NCI-H1436 treated with DMSO at 0.1 percent for 48 hours (cell line): ENCODE measurements around the gene ITGA5.

Experiments used
- DNase-seq: peaks from one replicate; lab custom pipeline; 2025; lab: John Stamatoyannopoulos, UW

Gene ITGA5

GRCh38 chr12:54430471-54431069 lies 11.5 kb upstream of the ITGA5 start:
- no peak for DNase-seq

DNA sequence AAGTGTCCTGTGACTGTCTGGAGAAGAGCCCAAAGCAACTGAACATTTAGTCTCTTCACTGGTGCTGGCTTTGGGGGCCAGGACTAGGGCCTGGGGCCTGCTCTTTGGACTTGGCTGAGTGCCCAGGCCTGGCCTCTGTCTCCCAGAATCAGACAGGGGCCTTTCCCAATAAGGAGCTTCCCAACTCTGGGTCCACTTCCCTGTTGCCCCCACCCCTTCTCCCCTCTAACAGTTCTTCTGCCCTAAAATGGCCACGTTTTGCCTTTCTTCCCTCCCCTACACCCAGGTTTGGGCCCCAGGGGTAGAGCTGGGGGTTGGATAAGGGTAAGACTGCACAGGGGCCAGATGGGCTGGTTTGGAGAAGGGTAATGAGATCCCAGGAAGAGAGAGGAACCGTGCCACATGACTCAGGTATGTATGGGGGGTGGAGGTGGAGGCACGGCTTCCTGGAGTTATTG lies 10.0 kb upstream of the ITGA5 start:
- DNase-seq, result no peak

- DNase-seq, result no peak
Measured at GRCh38 chr12:54428050-54429013, 9.3 kb upstream of the ITGA5 start.

DNA sequence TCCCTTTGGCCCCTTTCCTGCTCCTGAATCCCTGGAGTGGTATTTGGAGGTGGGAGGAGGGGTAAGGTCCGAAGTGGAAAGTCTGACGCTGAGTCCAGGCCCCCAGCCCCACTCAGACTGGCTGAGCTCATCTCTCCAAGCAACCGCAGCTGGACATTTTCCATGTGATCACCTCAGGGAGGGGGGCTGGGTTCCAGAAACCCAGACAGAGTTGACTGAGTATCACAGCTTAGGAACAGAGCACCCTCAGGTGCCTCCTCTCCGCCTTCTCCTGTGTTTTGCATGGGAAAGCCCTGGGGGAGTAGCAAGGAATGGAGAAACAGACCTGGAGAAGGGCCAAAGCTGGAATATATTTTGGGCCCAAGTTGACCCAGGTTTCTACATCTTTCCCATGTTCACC lies 8.0 kb upstream of the ITGA5 start:
- no peak for DNase-seq

DNA sequence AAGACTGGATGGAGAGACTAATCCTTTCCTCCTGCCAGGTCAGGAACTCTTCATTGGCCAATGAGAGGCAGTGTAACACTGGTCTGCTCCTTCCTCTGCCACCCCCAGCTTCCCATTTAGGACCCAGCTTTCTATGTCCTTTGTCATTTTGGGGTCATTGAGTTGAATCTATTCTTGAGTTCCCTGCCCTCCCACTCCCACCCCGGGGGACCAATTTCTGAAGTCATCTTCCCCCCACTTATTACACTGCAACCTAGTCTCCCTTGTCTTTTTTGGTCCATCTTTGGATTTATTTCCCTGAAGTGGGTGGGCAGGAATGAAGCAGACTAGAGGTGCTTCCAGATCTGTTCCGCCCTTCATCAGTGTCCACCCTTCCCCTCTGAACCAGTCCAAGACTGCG lies 7.6 kb upstream of the ITGA5 start:
- DNase-seq, result no peak

DNA sequence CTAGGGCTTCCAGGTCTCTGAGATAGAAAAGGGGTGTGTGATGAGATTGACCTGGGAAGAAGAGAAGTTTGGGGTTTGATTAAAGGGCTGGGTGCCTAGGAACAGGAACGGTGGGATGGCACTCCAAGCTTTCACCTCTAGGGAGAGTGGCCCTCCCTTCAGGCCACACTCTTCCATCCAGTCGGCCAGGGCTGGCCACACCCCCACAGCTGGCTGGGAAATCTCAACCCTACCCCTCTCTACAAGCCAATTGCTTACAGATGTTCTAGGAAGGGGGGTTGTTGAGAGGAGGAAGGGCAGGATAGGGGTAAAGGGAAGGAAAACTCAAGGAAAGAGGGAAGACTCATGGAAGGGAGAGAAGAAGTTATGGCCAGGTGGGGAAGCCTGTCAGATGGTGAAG lies 6.6 kb upstream of the ITGA5 start:
- no peak for DNase-seq

DNA sequence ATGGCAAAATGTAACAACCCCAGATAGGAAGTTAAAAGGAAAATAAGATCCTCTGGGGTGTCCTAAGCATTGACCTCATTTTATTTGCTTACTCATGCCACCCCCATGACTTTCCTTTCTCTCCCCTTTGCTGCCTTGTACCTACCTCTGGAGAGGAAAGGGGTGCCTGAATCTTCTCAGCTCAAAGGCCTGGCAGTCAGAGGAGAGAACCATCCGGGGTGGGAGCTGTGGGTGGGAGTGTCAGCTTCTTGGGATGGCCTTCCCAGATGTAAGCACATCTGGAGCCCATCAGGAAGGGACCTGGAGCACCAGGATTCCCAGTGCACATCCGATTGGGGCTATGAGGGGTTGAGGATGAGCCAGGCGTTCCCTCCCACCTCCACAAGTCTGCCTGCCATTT lies 5.2 kb upstream of the ITGA5 start:
- no peak for DNase-seq

- no peak for DNase-seq
Measured at GRCh38 chr12:54423816-54424150, 4.7 kb upstream of the ITGA5 start.

- DNase-seq, result no peak
Measured at GRCh38 chr12:54421879-54422250, 2.8 kb upstream of the ITGA5 start.

GRCh38 chr12:54421175-54421878 lies 2.3 kb upstream of the ITGA5 start:
- DNase-seq, result no peak

DNA sequence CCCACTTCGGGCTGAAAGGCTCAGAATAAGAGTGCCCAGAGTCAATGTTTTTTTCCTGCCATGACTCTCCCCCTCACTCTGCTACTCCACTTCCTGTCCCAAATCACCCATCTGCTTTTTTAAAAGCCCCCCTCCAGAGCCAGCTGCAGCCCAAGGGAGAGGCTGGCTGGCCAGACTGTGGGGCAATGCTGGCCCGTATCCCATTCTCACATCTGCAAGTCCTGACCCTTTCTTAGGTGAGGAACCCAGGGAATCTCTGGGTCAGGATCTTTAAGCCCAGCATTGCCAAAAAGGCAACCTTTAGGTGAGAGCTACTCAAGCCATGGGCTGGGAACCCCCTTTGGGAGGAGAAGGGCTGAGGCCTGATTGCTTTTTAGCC lies 1.7 kb upstream of the ITGA5 start:
- no peak for DNase-seq

DNA sequence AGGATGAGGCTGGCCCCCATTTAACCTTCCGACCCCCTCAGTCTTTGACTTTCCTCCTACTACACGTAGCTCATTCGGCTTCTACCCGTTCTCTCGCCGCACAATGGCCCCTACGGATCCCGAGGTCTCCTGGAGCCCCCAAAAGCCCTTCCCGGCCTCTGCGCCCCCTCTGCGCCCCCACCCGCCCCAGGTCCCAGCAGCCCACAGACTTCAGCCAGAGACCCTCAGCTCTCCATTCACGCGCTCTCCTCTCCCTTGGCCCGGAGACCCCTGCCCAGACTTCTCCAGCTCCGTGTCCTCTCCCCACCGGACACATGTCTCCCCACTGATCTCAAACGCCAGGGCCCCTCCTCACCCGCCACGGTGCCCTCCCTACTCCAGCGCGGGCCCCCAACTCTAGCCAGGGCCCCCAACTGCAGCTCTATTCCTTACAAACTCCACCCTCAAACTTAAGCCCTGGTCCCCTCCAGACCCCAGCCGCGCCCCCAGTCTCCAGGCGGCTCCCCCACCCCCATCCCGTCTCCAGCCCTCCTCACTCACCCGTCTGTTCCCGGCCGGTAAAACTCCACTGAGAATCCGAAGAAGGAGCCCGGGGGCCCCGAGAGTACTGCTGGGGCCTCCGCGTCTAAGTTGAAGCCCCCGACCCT lies 502 bp downstream of the ITGA5 start:
- no peak for DNase-seq

GRCh38 chr12:54417712-54418440 lies 1.2 kb downstream of the ITGA5 start:
- DNase-seq, result no peak

GRCh38 chr12:54416687-54417603 lies 2.1 kb downstream of the ITGA5 start:
- no peak for DNase-seq

GRCh38 chr12:54415221-54415929 lies 3.7 kb downstream of the ITGA5 start:
- no peak for DNase-seq

- DNase-seq, result no peak
Measured at GRCh38 chr12:54413284-54414190, 5.5 kb downstream of the ITGA5 start.

GRCh38 chr12:54412786-54413185 lies 6.3 kb downstream of the ITGA5 start:
- DNase-seq, result no peak

- no peak for DNase-seq
Measured at GRCh38 chr12:54412348-54412747, 6.7 kb downstream of the ITGA5 start.
